GM23338 (cell line): Measurements from ENCODE around the gene UBA6. TPM values are rescaled to one million over a fixed set of nuclear protein-coding genes. Genes with fewer than 3 reads are reported as not detected.

Experiments used
- ATAC-seq: fragments of 200-7000 bp; cut with Tn5 transposase; 3 replicates; pipeline ENCODE4 v1.9.1; 2020
- DNase-seq: peaks from one replicate; pipeline ENCODE4 v3.0.0-alpha.2; 2015; ENCODE audit warnings: low spot score
- H2AFZ ChIP-seq: fragments of 200-600 bp; sonication (generic); 2 replicates; pipeline ENCODE4 v1.8.0; 2016; ENCODE audit warnings: antibody characterized with exemption, mild to moderate bottlenecking, moderate library complexity
- H3F3A ChIP-seq: fragments of 200-600 bp; sonication (generic); replicated peaks from 2 replicates; pipeline ENCODE4 v1.8.0; 2017; ENCODE audit warnings: antibody characterized with exemption, mixed run types, low read depth
- H3K27ac ChIP-seq: fragments of 200-600 bp; sonication (generic); 2 replicates; pipeline ENCODE4 v1.6.1; 2016; ENCODE audit warnings: low read depth
- H3K27me3 ChIP-seq: fragments of 200-600 bp; sonication (generic); 2 replicates; pipeline ENCODE4 v1.8.0; 2016; ENCODE audit warnings: mild to moderate bottlenecking, mixed run types, moderate library complexity; ENCODE audit not compliant: insufficient read depth
- H3K36me3 ChIP-seq: fragments of 200-600 bp; sonication (generic); 2 replicates; pipeline ENCODE4 v1.8.0; 2016; ENCODE audit warnings: mild to moderate bottlenecking; ENCODE audit not compliant: insufficient read depth
- H3K4me1 ChIP-seq: fragments of 200-600 bp; sonication (generic); 2 replicates; pipeline ENCODE4 v1.8.0; 2016; ENCODE audit warnings: mild to moderate bottlenecking, moderate library complexity; ENCODE audit not compliant: insufficient read depth
- H3K4me2 ChIP-seq: fragments of 200-600 bp; sonication (generic); 2 replicates; pipeline ENCODE4 v1.7.1; 2017; ENCODE audit warnings: mixed run types
- H3K4me3 ChIP-seq: fragments of 200-600 bp; sonication (generic); 2 replicates; pipeline ENCODE4 v1.6.1; 2016; ENCODE audit warnings: mixed run types
- H3K79me2 ChIP-seq: fragments of 200-600 bp; sonication (generic); replicated peaks from 2 replicates; pipeline ENCODE4 v1.8.0; 2017; ENCODE audit warnings: mild to moderate bottlenecking; ENCODE audit not compliant: insufficient read depth
- H3K9me2 ChIP-seq: fragments of 200-600 bp; sonication (generic); 2 replicates; pipeline ENCODE4 v1.8.0; 2017; ENCODE audit not compliant: insufficient read depth
- H4K20me1 ChIP-seq: fragments of 200-600 bp; sonication (generic); replicated peaks from 2 replicates; pipeline ENCODE4 v1.8.0; 2017; ENCODE audit warnings: mild to moderate bottlenecking; ENCODE audit not compliant: insufficient read depth
- H3K27ac Mint-ChIP-seq: 2 replicates; pipeline ENCODE4 v1.8.0; 2020; ENCODE audit warnings: inconsistent platforms, mild to moderate bottlenecking, moderate library complexity, mixed read lengths
- H3K27me3 Mint-ChIP-seq: 3 replicates; pipeline ENCODE4 v1.8.0; 2022; ENCODE audit warnings: low read depth, mild to moderate bottlenecking, moderate library complexity, mixed read lengths, inconsistent platforms; ENCODE audit not compliant: insufficient read depth, poor library complexity
- H3K36me3 Mint-ChIP-seq: 3 replicates; pipeline ENCODE4 v1.8.0; 2021; ENCODE audit warnings: low read depth, mild to moderate bottlenecking, inconsistent platforms, moderate library complexity, mixed read lengths
- H3K4me1 Mint-ChIP-seq: 3 replicates; pipeline ENCODE4 v1.8.0; 2020; ENCODE audit warnings: mild to moderate bottlenecking, inconsistent platforms, mixed read lengths
- H3K4me3 Mint-ChIP-seq: 3 replicates; pipeline ENCODE4 v1.8.0; 2021; ENCODE audit warnings: moderate library complexity, mild to moderate bottlenecking, inconsistent platforms, mixed read lengths
- H3K9me3 Mint-ChIP-seq: 3 replicates; pipeline ENCODE4 v1.8.0; 2020; ENCODE audit warnings: moderate library complexity, mild to moderate bottlenecking, inconsistent platforms, mixed read lengths
- CREB1 ChIP-seq: fragments of 250-450 bp; sonication (Bioruptor Pico); IDR thresholded peaks from 2 replicates; pipeline ENCODE4 v1.5.0; 2020; ENCODE audit warnings: low read depth, mild to moderate bottlenecking, moderate library complexity
- CTCF ChIP-seq, 2 experiments: fragments of 200-600 bp in 1 of 2; sonication (generic) in 1 of 2; conservative IDR thresholded peaks; 2 replicates each; pipeline versions ENCODE4 v1.5.1 to v1.6.1; 2016 to 2017; ENCODE audit warnings: antibody characterized with exemption in 2 of 2, low read depth in 2 of 2, mild to moderate bottlenecking in 2 of 2, moderate library complexity in 1 of 2
- EZH2 ChIP-seq: fragments of 200-600 bp; sonication (generic); IDR thresholded peaks from one replicate; pipeline ENCODE4 v1.8.0; 2017; ENCODE audit warnings: antibody characterized with exemption, mild to moderate bottlenecking, low read depth; ENCODE audit not compliant: unreplicated experiment
- EZH2phosphoT487 ChIP-seq: fragments of 200-600 bp; sonication (generic); IDR thresholded peaks from one replicate; pipeline ENCODE4 v1.8.1; 2018; ENCODE audit warnings: antibody characterized with exemption; ENCODE audit not compliant: unreplicated experiment
- JUNB ChIP-seq: IDR thresholded peaks from one replicate; pipeline ENCODE4 v1.6.1; 2016; ENCODE audit warnings: antibody characterized with exemption; ENCODE audit not compliant: unreplicated experiment
- NANOG ChIP-seq: IDR thresholded peaks from 2 replicates; pipeline ENCODE4 v1.6.1; 2016; ENCODE audit warnings: antibody characterized with exemption, borderline replicate concordance
- POLR2AphosphoS5 ChIP-seq: IDR thresholded peaks from 2 replicates; pipeline ENCODE4 v1.6.1; 2016; ENCODE audit warnings: antibody characterized with exemption, low read depth
- REST ChIP-seq: IDR thresholded peaks from one replicate; pipeline ENCODE4 v1.6.1; 2018; ENCODE audit warnings: antibody characterized with exemption; ENCODE audit not compliant: unreplicated experiment
- STAT1 ChIP-seq: IDR thresholded peaks from one replicate; pipeline ENCODE4 v1.6.1; 2016; ENCODE audit warnings: antibody characterized with exemption; ENCODE audit not compliant: unreplicated experiment
- ZNF114 ChIP-seq: fragments of 250-450 bp; sonication (Bioruptor Pico); IDR thresholded peaks from 2 replicates; pipeline ENCODE4 v1.5.0; 2020; ENCODE audit warnings: mild to moderate bottlenecking, moderate library complexity
- ZNF331 ChIP-seq: fragments of 250-450 bp; sonication (Bioruptor Pico); IDR thresholded peaks from 2 replicates; pipeline ENCODE4 v1.5.0; 2020; ENCODE audit warnings: low read depth, mild to moderate bottlenecking, moderate library complexity
- ZNF462 ChIP-seq: fragments of 250-450 bp; sonication (Bioruptor Pico); IDR thresholded peaks from 2 replicates; pipeline ENCODE4 v1.5.0; 2020; ENCODE audit warnings: mild to moderate bottlenecking, moderate library complexity
- polyA plus RNA-seq: library from polyadenylated mRNA; unstranded; fragments of >200 nt; fragmentation: Nextera tagmentation; extraction: Ambion mirVana; gene quantifications from 2 replicates; pipeline ENCODE4 v1.2.1, GENCODE V29; 2016
- total RNA-seq: library from RNA; depleted of rRNA; stranded (reverse); fragments of >200 nt; shearing (Covaris generic); gene quantifications from 2 replicates; pipeline ENCODE4 v1.2.3, GENCODE V29; 2014
- TF ChIP-seq, protein P1 (sequence below): IDR thresholded peaks from 2 replicates; pipeline ENCODE4 v1.6.1; 2016; ENCODE audit warnings: antibody characterized with exemption

UBA6 gene
- total and polyA plus RNA-seq, 2 experiments from 2014 or later = 17.6 to 77.3 TPM

GRCh38 chr4:67638136-67638535, 62.8 kb downstream of the UBA6 start:
- H3K27me3 Mint-ChIP-seq = peaks cover 4% of the 10 kb centered on the region
- no peak overlapping the region for H3K27ac Mint-ChIP-seq
- peaks cover 54% of the 10 kb centered on the region for H3K36me3 Mint-ChIP-seq
- H3K9me3 Mint-ChIP-seq = peaks cover 13% of the 10 kb centered on the region
- no peak overlapping the region for H3K4me2 ChIP-seq
- H3K27me3 ChIP-seq = no peaks in the 10 kb centered on the region
- no peaks in the 10 kb centered on the region for H3K79me2 ChIP-seq
- no peaks in the 10 kb centered on the region for H3F3A ChIP-seq
- H3K4me1 Mint-ChIP-seq = no peaks in the 10 kb centered on the region
- no peak for TF ChIP-seq STAT1
- no peak for TF ChIP-seq JUNB
- TF ChIP-seq EZH2phosphoT487 = no peak
- no peak for TF ChIP-seq ZNF331
- TF ChIP-seq POLR2AphosphoS5 = no peak
- TF ChIP-seq EZH2 = no peak
- TF ChIP-seq, protein P1, sequence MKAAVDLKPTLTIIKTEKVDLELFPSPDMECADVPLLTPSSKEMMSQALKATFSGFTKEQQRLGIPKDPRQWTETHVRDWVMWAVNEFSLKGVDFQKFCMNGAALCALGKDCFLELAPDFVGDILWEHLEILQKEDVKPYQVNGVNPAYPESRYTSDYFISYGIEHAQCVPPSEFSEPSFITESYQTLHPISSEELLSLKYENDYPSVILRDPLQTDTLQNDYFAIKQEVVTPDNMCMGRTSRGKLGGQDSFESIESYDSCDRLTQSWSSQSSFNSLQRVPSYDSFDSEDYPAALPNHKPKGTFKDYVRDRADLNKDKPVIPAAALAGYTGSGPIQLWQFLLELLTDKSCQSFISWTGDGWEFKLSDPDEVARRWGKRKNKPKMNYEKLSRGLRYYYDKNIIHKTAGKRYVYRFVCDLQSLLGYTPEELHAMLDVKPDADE = no peak
- no peak for TF ChIP-seq CTCF (conservative IDR thresholded peaks at IDR 0.05; ENCODE audit: low read depth in 2 of 2)
- TF ChIP-seq ZNF462 (CRISPR knock-in tag) = no peak
- no peak for TF ChIP-seq NANOG
- TF ChIP-seq REST = no peak
- no peak for TF ChIP-seq ZNF114 (CRISPR knock-in tag)
- TF ChIP-seq CREB1 (CRISPR knock-in tag) = no peak
- H3K4me3 Mint-ChIP-seq = no peak overlapping the region
- H3K4me3 ChIP-seq = no peak overlapping the region
- H2AFZ ChIP-seq = no peak overlapping the region
- H4K20me1 ChIP-seq = no peaks in the 10 kb centered on the region
- DNase-seq = no peak
- no peaks in the 10 kb centered on the region for H3K9me2 ChIP-seq
- H3K27ac ChIP-seq = no peak overlapping the region
- peaks cover 13% of the 10 kb centered on the region; the same call in 1 of the 2 replicates for H3K36me3 ChIP-seq
- no peak for ATAC-seq
- H3K4me1 ChIP-seq = no peaks in the 10 kb centered on the region
